Mesodermal cell (in vitro differentiated cells): Measurements from ENCODE around the gene CBFB. TPM values are rescaled to one million over a fixed set of nuclear protein-coding genes. Genes with fewer than 3 reads are reported as not detected.
"Not testable (repeated sequence)": the region's sequence is repeated elsewhere in the genome, so short reads cannot be mapped to it uniquely, and the experiment has no call there.

ENCODE experiments used
- H3K27ac ChIP-seq: 2 replicates; pipeline ENCODE4 v1.7.0; 2013; ENCODE audit warnings: mild to moderate bottlenecking, low read depth, low read length, moderate library complexity; ENCODE audit not compliant: severe bottlenecking
- H3K36me3 ChIP-seq: 2 replicates; pipeline ENCODE4 v1.7.1; 2013; ENCODE audit warnings: mild to moderate bottlenecking, low read length, moderate library complexity; ENCODE audit not compliant: control insufficient read depth, insufficient read depth
- H3K4me1 ChIP-seq: one replicate; pipeline ENCODE4 v1.7.1; 2013; ENCODE audit warnings: mild to moderate bottlenecking, low read length; ENCODE audit not compliant: insufficient read depth, control insufficient read depth, poor library complexity, severe bottlenecking
- H3K4me3 ChIP-seq: 2 replicates; pipeline ENCODE4 v1.7.0; 2013; ENCODE audit warnings: low read length, control low read depth, mild to moderate bottlenecking; ENCODE audit not compliant: insufficient read depth, poor library complexity, severe bottlenecking; ENCODE audit errors: extremely low read depth
- H3K9me3 ChIP-seq: 2 replicates; pipeline ENCODE4 v1.7.1; 2013; ENCODE audit warnings: mild to moderate bottlenecking, low read length, moderate library complexity; ENCODE audit not compliant: control insufficient read depth
- whole genome bisulfite sequencing, 2 experiments: methylation state at CpG; one replicate each; pipeline ENCODE4 v1.1.5; 2013; ENCODE audit warnings: missing lambda C conversion rate in 2 of 2; ENCODE audit not compliant: insufficient coverage in 2 of 2; 5-methylcytosine and 5-hydroxymethylcytosine counted together
- polyA plus RNA-seq, 2 experiments: library from polyadenylated mRNA; stranded (reverse); fragments of 50-300 nt; gene quantifications; one replicate each; pipeline ENCODE4 v1.2.3, GENCODE V29; 2013

Gene CBFB
- polyA plus RNA-seq (2013, experiment 1 of 2), result 89.3 TPM
- 80.7 TPM for polyA plus RNA-seq (2013, experiment 2 of 2)

GRCh38 chr16:67028696-67029253 lies at the start of gene CBFB:
TSS of gene CBFB (plus strand) at chr16:67029149. CDS start at chr16:67029408, 259 bp downstream.
- H3K4me3 ChIP-seq, result peak within 1 kb of the TSS; percentile 89
- H3K27ac ChIP-seq, result peak within 1 kb of the TSS; percentile 87
- WGBS, 2 experiments, result 1 to 2% methylated on average over 20 to 29 of the region's 69 CpGs
- H3K9me3 ChIP-seq, result no peaks in the 10 kb centered on the region
- H3K4me1 ChIP-seq, result peaks cover 34% of the 10 kb centered on the region
- peaks cover 39% of the 10 kb centered on the region for H3K36me3 ChIP-seq

GRCh38 chr16:66983033-66983432 lies 45.9 kb upstream of the CBFB start:
- H3K4me3 ChIP-seq, result no peak overlapping the region
- H3K27ac ChIP-seq, result no peak overlapping the region
- H3K9me3 ChIP-seq, result no peaks in the 10 kb centered on the region
- H3K36me3 ChIP-seq, result no peaks in the 10 kb centered on the region
- WGBS, 2 experiments, result 83 to 100% methylated on average over 1 of the region's 9 CpGs
- no peaks in the 10 kb centered on the region for H3K4me1 ChIP-seq

GRCh38 chr16:66984892-66985311 lies 44.0 kb upstream of the CBFB start:
- Histone ChIP-seq H3K4me3 (no peak overlapping the region), H3K4me1 (no peaks in the 10 kb centered on the region), H3K9me3 (no peaks in the 10 kb centered on the region), H3K27ac (no peak overlapping the region), H3K36me3 (no peaks in the 10 kb centered on the region)
- 84 to 88% methylated on average over 4 of the region's 4 CpGs for WGBS, 2 experiments

GRCh38 chr16:66986559-66986958 lies 42.4 kb upstream of the CBFB start:
- H3K36me3 ChIP-seq, result no peaks in the 10 kb centered on the region
- no peak overlapping the region for H3K4me3 ChIP-seq
- no peaks in the 10 kb centered on the region for H3K9me3 ChIP-seq
- WGBS, 2 experiments, result 84 to 92% methylated on average over 2 to 4 of the region's 6 CpGs
- no peak overlapping the region for H3K27ac ChIP-seq
- H3K4me1 ChIP-seq, result no peaks in the 10 kb centered on the region

- Histone ChIP-seq H3K4me3 (no peak within 1 kb of the TSS), H3K9me3 (no peaks in the 10 kb centered on the region), H3K27ac (no peak within 1 kb of the TSS), H3K36me3 (no peaks in the 10 kb centered on the region), H3K4me1 (no peaks in the 10 kb centered on the region)
- 90 to 91% methylated on average over 10 to 11 of the region's 11 CpGs for whole genome bisulfite sequencing, 2 experiments
Observed at GRCh38 chr16:66988197-66988788, 40.7 kb upstream of the CBFB start, which contains the start of gene CES4A. TSS of gene CES4A (plus strand) at chr16:66988589. CDS start at chr16:66988773, 184 bp downstream.

- Histone ChIP-seq H3K4me1 (no peaks in the 10 kb centered on the region), H3K9me3 (no peaks in the 10 kb centered on the region), H3K4me3 (no peak overlapping the region), H3K27ac (no peak overlapping the region), H3K36me3 (no peaks in the 10 kb centered on the region)
- 75 to 83% methylated on average over 1 to 2 of the region's 2 CpGs for WGBS, 2 experiments
Observed at GRCh38 chr16:66991545-66992077, 37.3 kb upstream of the CBFB start.

GRCh38 chr16:66993558-66993957 lies 35.4 kb upstream of the CBFB start:
- not testable (repeated sequence) for H3K4me3 ChIP-seq, H3K4me1 ChIP-seq, H3K27ac ChIP-seq, H3K9me3 ChIP-seq, H3K36me3 ChIP-seq
- WGBS, 2 experiments, result 93 to 98% methylated on average over 5 to 8 of the region's 12 CpGs

GRCh38 chr16:66996324-66996982 lies 32.5 kb upstream of the CBFB start:
- Histone ChIP-seq H3K4me1 (peaks cover 4% of the 10 kb centered on the region), H3K36me3 (no peaks in the 10 kb centered on the region), H3K27ac (no peak overlapping the region), H3K9me3 (no peaks in the 10 kb centered on the region), H3K4me3 (no peak overlapping the region)
- 65 to 67% methylated on average over 2 to 5 of the region's 6 CpGs for WGBS, 2 experiments

- no peak overlapping the region for H3K4me3 ChIP-seq
- no peak overlapping the region for H3K27ac ChIP-seq
- H3K36me3 ChIP-seq, result no peaks in the 10 kb centered on the region
- peaks cover 7% of the 10 kb centered on the region for H3K4me1 ChIP-seq
- no peaks in the 10 kb centered on the region for H3K9me3 ChIP-seq
- 73 to 80% methylated on average over 3 of the region's 3 CpGs for WGBS, 2 experiments
Observed at GRCh38 chr16:66996983-66997358, 32.0 kb upstream of the CBFB start.

- H3K27ac ChIP-seq, result no peak overlapping the region
- 6 to 7% methylated on average over 71 to 72 of the region's 89 CpGs for WGBS, 2 experiments
Observed at GRCh38 chr16:67000384-67001351, 28.3 kb upstream of the CBFB start.

More at GRCh38 chr16:67000384-67001351, 28.3 kb upstream of the CBFB start:
- peak overlapping the region; percentile 38 for H3K4me3 ChIP-seq
- H3K4me1 ChIP-seq, result peaks cover 7% of the 10 kb centered on the region
- H3K9me3 ChIP-seq, result no peaks in the 10 kb centered on the region
- no peaks in the 10 kb centered on the region for H3K36me3 ChIP-seq
